Loucy (cell line): ENCODE measurements around the gene WWTR1.

Source experiments
- H2AFZ ChIP-seq: fragments of 200-600 bp; sonication (generic); 2 replicates; pipeline ENCODE4 v1.6.0; 2016; ENCODE audit warnings: antibody characterized with exemption, mild to moderate bottlenecking, low read length, moderate library complexity
- H3F3A ChIP-seq: fragments of 200-600 bp; 2 replicates; pipeline ENCODE4 v1.6.0; 2016; ENCODE audit warnings: antibody characterized with exemption, low read depth, mild to moderate bottlenecking
- H3K27me3 ChIP-seq: fragments of 200-600 bp; sonication (generic); 2 replicates; pipeline ENCODE4 v1.6.1; 2014; ENCODE audit warnings: low read length, mild to moderate bottlenecking; ENCODE audit not compliant: insufficient read depth, poor library complexity, severe bottlenecking
- H3K36me3 ChIP-seq: fragments of 200-600 bp; sonication (generic); 2 replicates; pipeline ENCODE4 v1.6.1; 2016; ENCODE audit warnings: low read length; ENCODE audit not compliant: insufficient read depth
- H3K4me1 ChIP-seq: fragments of 200-600 bp; sonication (generic); 2 replicates; pipeline ENCODE4 v1.5.1; 2014; ENCODE audit warnings: low read length, mild to moderate bottlenecking; ENCODE audit not compliant: insufficient read depth, poor library complexity, severe bottlenecking
- H3K4me2 ChIP-seq: fragments of 200-600 bp; sonication (generic); 2 replicates; pipeline ENCODE4 v1.6.0; 2014; ENCODE audit warnings: antibody characterized with exemption, low read length, low read depth, mild to moderate bottlenecking; ENCODE audit not compliant: poor library complexity, severe bottlenecking
- H3K4me3 ChIP-seq: fragments of 200-600 bp; sonication (generic); 2 replicates; pipeline ENCODE4 v1.5.1; 2014; ENCODE audit warnings: low read length, mild to moderate bottlenecking, mixed read lengths; ENCODE audit not compliant: poor library complexity, severe bottlenecking
- H3K79me2 ChIP-seq: fragments of 200-600 bp; sonication (generic); 2 replicates; pipeline ENCODE4 v1.6.1; 2014; ENCODE audit warnings: low read length; ENCODE audit not compliant: insufficient read depth
- H3K9ac ChIP-seq: fragments of 200-600 bp; sonication (generic); 2 replicates; pipeline ENCODE4 v1.6.0; 2014; ENCODE audit warnings: mild to moderate bottlenecking, low read depth, low read length, moderate library complexity; ENCODE audit not compliant: poor library complexity, severe bottlenecking
- H3K9me2 ChIP-seq: fragments of 200-600 bp; sonication (generic); replicated peaks from 2 replicates; pipeline ENCODE4 v1.6.1; 2016; ENCODE audit warnings: low read depth, low read length, mixed read lengths
- H3K9me3 ChIP-seq: fragments of 200-600 bp; sonication (generic); 2 replicates; pipeline ENCODE4 v1.6.1; 2014; ENCODE audit warnings: mild to moderate bottlenecking, antibody characterized with exemption, low read length, low read depth; ENCODE audit not compliant: insufficient read depth
- H4K20me1 ChIP-seq: fragments of 200-600 bp; sonication (generic); 2 replicates; pipeline ENCODE4 v1.6.0; 2014; ENCODE audit warnings: antibody characterized with exemption, low read length, mild to moderate bottlenecking; ENCODE audit not compliant: insufficient read depth, poor library complexity, severe bottlenecking
- CTCF ChIP-seq: fragments of 200-600 bp; sonication (generic); conservative IDR thresholded peaks from 2 replicates; pipeline ENCODE4 v1.5.1; 2014; ENCODE audit warnings: mild to moderate bottlenecking, antibody characterized with exemption, low read length
- EZH2phosphoT487 ChIP-seq: fragments of 200-600 bp; IDR thresholded peaks from 2 replicates; pipeline ENCODE4 v1.6.1; 2018; ENCODE audit warnings: antibody characterized with exemption, mild to moderate bottlenecking, moderate library complexity, borderline replicate concordance

Gene WWTR1

GRCh38 chr3:149509526-149509925 is 148.3 kb downstream of the WWTR1 start:
- H3F3A ChIP-seq, result no peaks in the 10 kb centered on the region
- no peaks in the 10 kb centered on the region for H3K36me3 ChIP-seq
- H4K20me1 ChIP-seq, result no peaks in the 10 kb centered on the region
- no peak overlapping the region for H3K4me2 ChIP-seq
- H3K9me2 ChIP-seq, result no peaks in the 10 kb centered on the region
- H3K4me1 ChIP-seq, result peaks cover 23% of the 10 kb centered on the region
- TF ChIP-seq CTCF (no peak), EZH2phosphoT487 (no peak)
- no peaks in the 10 kb centered on the region for H3K9me3 ChIP-seq
- no peaks in the 10 kb centered on the region for H3K79me2 ChIP-seq
- H3K4me3 ChIP-seq, result no peak overlapping the region
- H2AFZ ChIP-seq, result 0 out of 2 replicates have a peak overlapping the region, but pooled peaks have one; percentile 28
- no peak overlapping the region for H3K9ac ChIP-seq
- no peaks in the 10 kb centered on the region for H3K27me3 ChIP-seq

- Histone ChIP-seq H3K27me3 (no peaks in the 10 kb centered on the region), H3K4me1 (peaks cover 25% of the 10 kb centered on the region), H3F3A (no peaks in the 10 kb centered on the region), H2AFZ (peak overlapping the region; percentile 66), H4K20me1 (no peaks in the 10 kb centered on the region), H3K36me3 (no peaks in the 10 kb centered on the region), H3K79me2 (no peaks in the 10 kb centered on the region), H3K9ac (no peak overlapping the region), H3K9me3 (no peaks in the 10 kb centered on the region), H3K9me2 (no peaks in the 10 kb centered on the region), H3K4me2 (peak overlapping the region; percentile 10), H3K4me3 (no peak overlapping the region)
- TF ChIP-seq EZH2phosphoT487, result no peak
Observed at GRCh38 chr3:149507491-149508324, 150.1 kb downstream of the WWTR1 start.

GRCh38 chr3:149506965-149507364 is 150.9 kb downstream of the WWTR1 start:
- Histone ChIP-seq H3K4me3 (no peak overlapping the region), H3K9me2 (no peaks in the 10 kb centered on the region), H2AFZ (peak overlapping the region; percentile 33; the same call in 1 of the 2 replicates), H3K9ac (no peak overlapping the region), H3K27me3 (no peaks in the 10 kb centered on the region), H3K79me2 (no peaks in the 10 kb centered on the region), H3K4me1 (peaks cover 25% of the 10 kb centered on the region), H4K20me1 (no peaks in the 10 kb centered on the region), H3K9me3 (no peaks in the 10 kb centered on the region), H3K36me3 (no peaks in the 10 kb centered on the region), H3K4me2 (no peak overlapping the region), H3F3A (no peaks in the 10 kb centered on the region)
- no peak for TF ChIP-seq CTCF
- no peak for TF ChIP-seq EZH2phosphoT487
